Pancreas (tissue), 10 donors: Measurements from ENCODE around the gene GBX2. TPM values are rescaled to one million over a fixed set of nuclear protein-coding genes. Genes with fewer than 3 reads are reported as not detected.

Source experiments
- ATAC-seq, 4 donors: fragments of 200-7000 bp; cut with Tn5 transposase; one replicate each; pipeline versions ENCODE4 v1.8.0 to v1.9.1; 2020; ENCODE audit warnings: mild to moderate bottlenecking in 4 of 4, moderate library complexity in 4 of 4
- DNase-seq, 6 donors: peaks; one replicate each; pipeline ENCODE4 v3.0.0-alpha.2; 2020
- FAIRE-seq: peaks from 2 replicates; lab custom pipeline; 2012; peaks lifted over from hg19 to GRCh38; lab: Jason Lieb, UNC
- H3K27ac ChIP-seq, 4 donors: fragments of 200-600 bp; sonication (generic); 1 replicate in 3 of 4; 2 replicates in 1 of 4; pipeline versions ENCODE4 v1.5.0 to v1.8.0; 2020
- H3K27me3 ChIP-seq, 4 donors: fragments of 200-600 bp; one replicate each; pipeline ENCODE4 v1.8.0; 2021
- H3K36me3 ChIP-seq, 3 donors: fragments of 200-600 bp; sonication (generic) in 1 of 3; one replicate each; pipeline versions ENCODE4 v1.5.0 to v1.8.0; 2020 to 2021
- H3K4me1 ChIP-seq, 3 donors: fragments of 200-600 bp; one replicate each; pipeline ENCODE4 v1.8.0; 2021
- H3K4me3 ChIP-seq, 4 donors: fragments of 200-600 bp; sonication (generic) in 2 of 4; one replicate each; pipeline versions ENCODE4 v1.5.0 to v1.8.0; 2020 to 2021
- H3K9me3 ChIP-seq, 4 donors: fragments of 200-600 bp; one replicate each; pipeline ENCODE4 v1.8.0; 2021
- CTCF ChIP-seq, 4 donors: fragments of 200-600 bp; sonication (generic) in 3 of 4; IDR thresholded peaks; one replicate each; pipeline versions ENCODE4 v1.5.0 to v1.8.0; 2021; ENCODE audit warnings: antibody characterized with exemption in 4 of 4
- WGBS, 2 donors: extraction: QIAGEN DNeasy Blood & Tissue Kit; methylation state at CpG; one replicate each; pipeline ENCODE4 v1.1.7; 2013; 5-methylcytosine and 5-hydroxymethylcytosine counted together
- intact Hi-C, 3 donors: fragments of 100-400 bp; cut with DNase I; formaldehyde crosslinking; loops; one replicate each; pipeline versions ENCODE4 v1.11.1 to v1.14.2; 2022
- polyA plus RNA-seq, 2 donors: library from polyadenylated mRNA; stranded (reverse); fragments of 200-250 nt; gene quantifications; one replicate each; pipeline ENCODE4 v1.2.3, GENCODE V29; 2013
- total RNA-seq, 6 donors: library from RNA; stranded (reverse); fragmentation: NEBNext Ultra II Directional in 4 of 6; extraction: Animal tissue kit (Norgen Biotek cat#: 25700) in 4 of 6; gene quantifications; one replicate each; pipeline versions ENCODE4 v1.2.1 to v1.2.4, GENCODE V29; 2021 to 2023
- donor health status: healthy with polysubstance abuse.
- donor health status: DM: no; HTN: no; CAD: no; lungs with moderate emphysema.
- donor health status: DM: no; HTN: no; CAD: no.
- donor health status: control.
- donor health status: control.
- donor health status: Bipolar disorder and iron deficiency.
- donor health status: DM: yes; HTN: yes; CAD: no.
- donor health status: DM: no; HTN: no; CAD: no.
- donor health status: DM: no; HTN: no; CAD: no.
- donor health status: DM: yes; HTN: yes; CAD: no.

GBX2 gene
- total and polyA plus RNA-seq, 8 donors: not detected

- no peak overlapping the region for H3K4me3 ChIP-seq
- TF ChIP-seq CTCF (IDR thresholded peaks at IDR 0.05): no peak
- H3K27me3 ChIP-seq: peaks cover 12 to 51% (median 17%) of the 10 kb centered on the region in 4 donors
- no peaks in the 10 kb centered on the region for H3K36me3 ChIP-seq
- FAIRE-seq (no peak), DNase-seq (no peak), ATAC-seq (no peak)
- intact Hi-C loops: loop anchor here in 1 of 3 donors (5.0 kb wide), 1 partner anchor 403 kb away; no protein-coding TSS in a partner anchor
- H3K27ac ChIP-seq: no peak overlapping the region
- peaks cover 0 to 5% (median 3%) of the 10 kb centered on the region in 3 donors for H3K4me1 ChIP-seq
- no peaks in the 10 kb centered on the region for H3K9me3 ChIP-seq
- WGBS, 2 donors: 16 to 30% methylated on average over 12 of the region's 12 CpGs
Measured at GRCh38 chr2:236180076-236180816, 12.1 kb upstream of the GBX2 start.

- no peak overlapping the region for H3K4me3 ChIP-seq
- peaks cover 0 to 5% (median 3%) of the 10 kb centered on the region in 3 donors for H3K4me1 ChIP-seq
- no peak for DNase-seq
- no peak for FAIRE-seq
- intact Hi-C loops: loop anchor here in 1 of 3 donors (5.0 kb wide), 1 partner anchor 402 kb away; no protein-coding TSS in a partner anchor
- no peak overlapping the region for H3K27ac ChIP-seq
- no peak for ATAC-seq
- H3K27me3 ChIP-seq: peaks cover 12 to 51% (median 17%) of the 10 kb centered on the region in 4 donors
- no peak for TF ChIP-seq CTCF (IDR thresholded peaks at IDR 0.05)
- 6 to 9% methylated on average over 47 to 59 of the region's 59 CpGs for WGBS, 2 donors
- no peaks in the 10 kb centered on the region for H3K36me3 ChIP-seq
- no peaks in the 10 kb centered on the region for H3K9me3 ChIP-seq
Measured at GRCh38 chr2:236179236-236180075, 11.3 kb upstream of the GBX2 start.

GRCh38 chr2:236178890-236179235 is 10.7 kb upstream of the GBX2 start:
- ATAC-seq: no peak
- H3K27ac ChIP-seq: no peak overlapping the region
- peaks cover 12 to 54% (median 17%) of the 10 kb centered on the region in 4 donors for H3K27me3 ChIP-seq
- no peak for DNase-seq
- no peak for TF ChIP-seq CTCF (IDR thresholded peaks at IDR 0.05)
- 6 to 8% methylated on average over 15 of the region's 15 CpGs for WGBS, 2 donors
- H3K4me1 ChIP-seq: peaks cover 0 to 5% (median 3%) of the 10 kb centered on the region in 3 donors
- H3K4me3 ChIP-seq: peak overlapping the region in 1 of 4 donors; percentile 43
- FAIRE-seq: no peak
- no peaks in the 10 kb centered on the region for H3K9me3 ChIP-seq
- intact Hi-C loops: no loop called here
- H3K36me3 ChIP-seq: no peaks in the 10 kb centered on the region

GRCh38 chr2:236177967-236178889 is 10.0 kb upstream of the GBX2 start:
- Histone ChIP-seq H3K27me3 (peaks cover 12 to 55% (median 20%) of the 10 kb centered on the region in 4 donors), H3K27ac (no peak overlapping the region), H3K4me1 (peaks cover 0 to 5% (median 3%) of the 10 kb centered on the region in 3 donors), H3K9me3 (no peaks in the 10 kb centered on the region), H3K4me3 (peak overlapping the region in 2 of 4 donors; percentile 13 to 43), H3K36me3 (no peaks in the 10 kb centered on the region)
- peak; percentile 54 to 58 (median 55) for TF ChIP-seq CTCF (IDR thresholded peaks at IDR 0.05)
- FAIRE-seq: no peak
- ATAC-seq: peak; percentile 71 to 92 (median 88)
- peak in 5 of 6 donors; percentile 30 to 87 (median 64) for DNase-seq
- whole genome bisulfite sequencing, 2 donors: 4 to 5% methylated on average over 55 to 65 of the region's 65 CpGs
- intact Hi-C loops: no loop called here
